SU-DHL-6 (cell line): ENCODE measurements around the gene EIF1AY.

ENCODE experiments used
- EZH2phosphoT487 ChIP-seq: fragments of 200-600 bp; sonication (generic), shearing (Covaris generic); conservative IDR thresholded peaks from 2 replicates; pipeline ENCODE4 v1.6.1; 2018; ENCODE audit warnings: mild to moderate bottlenecking, antibody characterized with exemption, low read length, moderate library complexity, mixed read lengths
- TF ChIP-seq, protein P1 (sequence below): fragments of 200-600 bp; sonication (generic); IDR thresholded peaks from one replicate; pipeline ENCODE4 v1.5.1; 2017; ENCODE audit warnings: antibody characterized with exemption, mild to moderate bottlenecking, low read length, moderate library complexity; ENCODE audit not compliant: insufficient read depth, poor library complexity, severe bottlenecking

DNA sequence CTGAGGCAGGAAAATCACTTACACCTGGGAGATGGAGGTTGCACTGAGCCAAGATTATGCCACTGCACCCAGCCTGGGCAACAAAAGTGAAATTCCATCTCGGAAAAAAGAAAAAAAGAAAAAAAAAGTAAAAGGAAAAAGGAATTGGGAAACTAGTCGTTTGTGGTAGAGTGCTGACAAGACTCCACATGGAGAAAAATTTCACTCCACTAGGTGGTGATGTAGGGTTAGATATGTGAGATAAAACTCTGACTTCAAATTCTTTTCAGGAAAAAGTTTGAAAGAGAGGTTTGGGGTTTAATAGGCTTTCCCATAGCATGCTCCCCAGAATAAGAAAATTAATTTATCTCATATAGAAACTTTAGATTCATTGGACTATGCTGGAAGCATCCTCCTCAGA is 16.9 kb upstream of the EIF1AY start:
- TF ChIP-seq, protein P1, sequence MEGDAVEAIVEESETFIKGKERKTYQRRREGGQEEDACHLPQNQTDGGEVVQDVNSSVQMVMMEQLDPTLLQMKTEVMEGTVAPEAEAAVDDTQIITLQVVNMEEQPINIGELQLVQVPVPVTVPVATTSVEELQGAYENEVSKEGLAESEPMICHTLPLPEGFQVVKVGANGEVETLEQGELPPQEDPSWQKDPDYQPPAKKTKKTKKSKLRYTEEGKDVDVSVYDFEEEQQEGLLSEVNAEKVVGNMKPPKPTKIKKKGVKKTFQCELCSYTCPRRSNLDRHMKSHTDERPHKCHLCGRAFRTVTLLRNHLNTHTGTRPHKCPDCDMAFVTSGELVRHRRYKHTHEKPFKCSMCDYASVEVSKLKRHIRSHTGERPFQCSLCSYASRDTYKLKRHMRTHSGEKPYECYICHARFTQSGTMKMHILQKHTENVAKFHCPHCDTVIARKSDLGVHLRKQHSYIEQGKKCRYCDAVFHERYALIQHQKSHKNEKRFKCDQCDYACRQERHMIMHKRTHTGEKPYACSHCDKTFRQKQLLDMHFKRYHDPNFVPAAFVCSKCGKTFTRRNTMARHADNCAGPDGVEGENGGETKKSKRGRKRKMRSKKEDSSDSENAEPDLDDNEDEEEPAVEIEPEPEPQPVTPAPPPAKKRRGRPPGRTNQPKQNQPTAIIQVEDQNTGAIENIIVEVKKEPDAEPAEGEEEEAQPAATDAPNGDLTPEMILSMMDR: no peak
- TF ChIP-seq EZH2phosphoT487: no peak
